DOHH2 (cell line): Measurements from ENCODE around the gene PANK3.
A peak's percentile ranks its signal among the peaks of the same experiment; 100 is the strongest.
"Not testable (repeated sequence)": the region's sequence is repeated elsewhere in the genome, so short reads cannot be mapped to it uniquely, and the experiment has no call there.

ENCODE experiments used
- H3F3A ChIP-seq: fragments of 200-600 bp; sonication (generic), shearing (Covaris generic); 2 replicates; pipeline ENCODE4 v1.6.0; 2016; ENCODE audit warnings: antibody characterized with exemption, mild to moderate bottlenecking; ENCODE audit not compliant: control insufficient read depth, insufficient read depth
- H3K27ac ChIP-seq: fragments of 200-600 bp; sonication (generic); 2 replicates; pipeline ENCODE4 v1.5.1; 2014; ENCODE audit warnings: low read depth, mild to moderate bottlenecking, low read length, moderate library complexity
- H3K27me3 ChIP-seq: fragments of 200-600 bp; sonication (generic); 2 replicates; pipeline ENCODE4 v1.6.1; 2014; ENCODE audit warnings: mild to moderate bottlenecking, low read length, mixed read lengths; ENCODE audit not compliant: control insufficient read depth
- H3K36me3 ChIP-seq: fragments of 200-600 bp; sonication (generic); 2 replicates; pipeline ENCODE4 v1.6.1; 2014; ENCODE audit warnings: mild to moderate bottlenecking, low read length, moderate library complexity, mixed read lengths; ENCODE audit not compliant: control insufficient read depth
- H3K4me1 ChIP-seq: fragments of 200-600 bp; sonication (generic); 2 replicates; pipeline ENCODE4 v1.6.1; 2014; ENCODE audit warnings: mild to moderate bottlenecking, low read length, mixed read lengths; ENCODE audit not compliant: control insufficient read depth
- H3K4me2 ChIP-seq: fragments of 200-600 bp; sonication (generic); 2 replicates; pipeline ENCODE4 v1.6.0; 2014; ENCODE audit warnings: mild to moderate bottlenecking, low read length, moderate library complexity
- H3K4me3 ChIP-seq: fragments of 200-600 bp; sonication (generic); 2 replicates; pipeline ENCODE4 v1.5.1; 2014; ENCODE audit warnings: mild to moderate bottlenecking, low read length, mixed read lengths
- H3K79me2 ChIP-seq: fragments of 200-600 bp; sonication (generic); 2 replicates; pipeline ENCODE4 v1.6.1; 2014; ENCODE audit warnings: mild to moderate bottlenecking, low read length, mixed read lengths; ENCODE audit not compliant: control insufficient read depth
- H3K9me2 ChIP-seq: fragments of 200-600 bp; sonication (generic); replicated peaks from 2 replicates; pipeline ENCODE4 v1.6.1; 2014; ENCODE audit warnings: mild to moderate bottlenecking, low read length, mixed read lengths; ENCODE audit not compliant: control insufficient read depth
- H3K9me3 ChIP-seq: fragments of 200-600 bp; sonication (generic); 2 replicates; pipeline ENCODE4 v1.6.1; 2014; ENCODE audit warnings: antibody characterized with exemption, low read length, mixed read lengths; ENCODE audit not compliant: control insufficient read depth, insufficient read depth
- H4K20me1 ChIP-seq: fragments of 200-600 bp; sonication (generic); 2 replicates; pipeline ENCODE4 v1.6.0; 2014; ENCODE audit warnings: low read depth, mild to moderate bottlenecking, antibody characterized with exemption, low read length, moderate library complexity; ENCODE audit not compliant: control insufficient read depth, insufficient read depth
- EZH2phosphoT487 ChIP-seq: fragments of 200-600 bp; sonication (generic); IDR thresholded peaks from 2 replicates; pipeline ENCODE4 v1.6.1; 2017; ENCODE audit warnings: borderline replicate concordance, mild to moderate bottlenecking, antibody characterized with exemption, low read length, moderate library complexity, mixed read lengths
- TF ChIP-seq, protein P1 (sequence below): fragments of 200-600 bp; sonication (generic); IDR thresholded peaks from one replicate; pipeline ENCODE4 v1.5.1; 2014; ENCODE audit warnings: antibody characterized with exemption, mild to moderate bottlenecking, low read depth, low read length; ENCODE audit not compliant: poor library complexity, severe bottlenecking

PANK3 gene

GRCh38 chr5:168575391-168576372 lies 3.5 kb downstream of the PANK3 start:
- H3K9me3 ChIP-seq = no peaks in the 10 kb centered on the region; the same call in 1 of the 2 replicates
- TF ChIP-seq EZH2phosphoT487 = no peak
- TF ChIP-seq, protein P1, sequence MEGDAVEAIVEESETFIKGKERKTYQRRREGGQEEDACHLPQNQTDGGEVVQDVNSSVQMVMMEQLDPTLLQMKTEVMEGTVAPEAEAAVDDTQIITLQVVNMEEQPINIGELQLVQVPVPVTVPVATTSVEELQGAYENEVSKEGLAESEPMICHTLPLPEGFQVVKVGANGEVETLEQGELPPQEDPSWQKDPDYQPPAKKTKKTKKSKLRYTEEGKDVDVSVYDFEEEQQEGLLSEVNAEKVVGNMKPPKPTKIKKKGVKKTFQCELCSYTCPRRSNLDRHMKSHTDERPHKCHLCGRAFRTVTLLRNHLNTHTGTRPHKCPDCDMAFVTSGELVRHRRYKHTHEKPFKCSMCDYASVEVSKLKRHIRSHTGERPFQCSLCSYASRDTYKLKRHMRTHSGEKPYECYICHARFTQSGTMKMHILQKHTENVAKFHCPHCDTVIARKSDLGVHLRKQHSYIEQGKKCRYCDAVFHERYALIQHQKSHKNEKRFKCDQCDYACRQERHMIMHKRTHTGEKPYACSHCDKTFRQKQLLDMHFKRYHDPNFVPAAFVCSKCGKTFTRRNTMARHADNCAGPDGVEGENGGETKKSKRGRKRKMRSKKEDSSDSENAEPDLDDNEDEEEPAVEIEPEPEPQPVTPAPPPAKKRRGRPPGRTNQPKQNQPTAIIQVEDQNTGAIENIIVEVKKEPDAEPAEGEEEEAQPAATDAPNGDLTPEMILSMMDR = no peak
- peak overlapping the region; percentile 44 for H3K4me2 ChIP-seq
- no peaks in the 10 kb centered on the region for H3F3A ChIP-seq
- no peaks in the 10 kb centered on the region for H3K9me2 ChIP-seq
- no peak overlapping the region for H3K27ac ChIP-seq
- peaks cover 83% of the 10 kb centered on the region for H3K79me2 ChIP-seq
- peak overlapping the region; percentile 44 for H3K4me3 ChIP-seq
- H3K4me1 ChIP-seq = peaks cover 42% of the 10 kb centered on the region
- H3K27me3 ChIP-seq = no peaks in the 10 kb centered on the region
- peaks cover 27% of the 10 kb centered on the region for H4K20me1 ChIP-seq
- H3K36me3 ChIP-seq = peaks cover 55% of the 10 kb centered on the region

- not testable (repeated sequence) for H3K4me3 ChIP-seq, H3K9me2 ChIP-seq, H3K27ac ChIP-seq, H3K4me2 ChIP-seq, H3K9me3 ChIP-seq, H3K27me3 ChIP-seq, H3F3A ChIP-seq
- Histone ChIP-seq H4K20me1 (peaks cover 27% of the 10 kb centered on the region), H3K4me1 (peaks cover 32% of the 10 kb centered on the region), H3K79me2 (peaks cover 93% of the 10 kb centered on the region), H3K36me3 (peaks cover 64% of the 10 kb centered on the region)
These were observed 5.0 kb downstream of the PANK3 start for GRCh38 chr5:168574156-168574555.

GRCh38 chr5:168573663-168574062 lies 5.5 kb downstream of the PANK3 start:
- H3K9me3 ChIP-seq, H3K9me2 ChIP-seq, H3K27ac ChIP-seq, H3K4me3 ChIP-seq, H3F3A ChIP-seq, H3K4me2 ChIP-seq, H3K27me3 ChIP-seq: not testable (repeated sequence)
- peaks cover 93% of the 10 kb centered on the region for H3K79me2 ChIP-seq
- H3K4me1 ChIP-seq = peaks cover 32% of the 10 kb centered on the region
- peaks cover 61% of the 10 kb centered on the region for H3K36me3 ChIP-seq
- H4K20me1 ChIP-seq = peaks cover 22% of the 10 kb centered on the region

DNA sequence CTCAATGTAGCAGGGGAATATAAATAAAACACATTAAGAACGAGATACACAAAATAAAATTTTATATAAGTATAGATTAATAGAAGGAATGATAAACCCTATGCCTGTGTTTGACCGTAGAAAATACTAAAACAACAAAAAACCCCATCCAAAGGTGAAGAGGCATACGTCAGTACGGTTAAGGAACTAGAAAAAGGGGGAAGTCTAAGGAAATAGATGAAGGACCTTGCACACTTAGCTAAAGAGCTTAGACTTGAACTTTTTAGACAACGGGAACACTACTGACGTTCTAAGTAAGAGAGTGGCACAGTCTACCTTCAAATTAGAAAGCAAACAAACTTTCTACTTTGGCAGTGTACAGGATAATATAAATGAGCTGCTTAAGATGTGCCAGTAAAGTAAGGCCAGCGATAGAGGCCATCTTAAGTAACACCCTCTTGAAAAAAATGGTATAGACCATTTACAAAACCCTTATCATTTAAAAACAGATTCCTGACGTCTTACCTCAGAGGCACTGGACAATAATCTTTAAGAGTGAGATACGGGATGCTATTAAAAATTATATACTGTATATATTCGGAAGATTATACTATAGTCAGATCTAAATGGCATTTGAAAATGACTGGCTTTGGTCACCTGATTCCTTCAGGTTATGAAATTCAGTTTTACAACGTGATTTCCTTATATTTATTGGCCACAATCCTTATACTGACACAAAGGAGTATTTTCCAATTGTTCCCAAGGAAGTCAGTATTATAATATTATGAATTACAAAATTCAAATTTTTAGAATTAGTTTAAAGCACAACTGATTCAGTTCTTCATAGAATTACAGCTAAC lies 8.5 kb downstream of the PANK3 start:
- no peak overlapping the region for H3K4me2 ChIP-seq
- peaks cover 93% of the 10 kb centered on the region for H3K79me2 ChIP-seq
- H3K4me1 ChIP-seq = peaks cover 15% of the 10 kb centered on the region
- H3K27ac ChIP-seq = no peak overlapping the region
- no peak overlapping the region for H3K4me3 ChIP-seq
- H3K9me2 ChIP-seq = no peaks in the 10 kb centered on the region
- peaks cover 63% of the 10 kb centered on the region for H3K36me3 ChIP-seq
- no peak for TF ChIP-seq EZH2phosphoT487
- TF ChIP-seq, protein P1 = no peak
- no peaks in the 10 kb centered on the region; the same call in 1 of the 2 replicates for H3K9me3 ChIP-seq
- H4K20me1 ChIP-seq = peaks cover 24% of the 10 kb centered on the region
- no peaks in the 10 kb centered on the region for H3K27me3 ChIP-seq
- no peaks in the 10 kb centered on the region for H3F3A ChIP-seq
